ENCODE data around the gene BBOF1.

Gene BBOF1

DNA sequence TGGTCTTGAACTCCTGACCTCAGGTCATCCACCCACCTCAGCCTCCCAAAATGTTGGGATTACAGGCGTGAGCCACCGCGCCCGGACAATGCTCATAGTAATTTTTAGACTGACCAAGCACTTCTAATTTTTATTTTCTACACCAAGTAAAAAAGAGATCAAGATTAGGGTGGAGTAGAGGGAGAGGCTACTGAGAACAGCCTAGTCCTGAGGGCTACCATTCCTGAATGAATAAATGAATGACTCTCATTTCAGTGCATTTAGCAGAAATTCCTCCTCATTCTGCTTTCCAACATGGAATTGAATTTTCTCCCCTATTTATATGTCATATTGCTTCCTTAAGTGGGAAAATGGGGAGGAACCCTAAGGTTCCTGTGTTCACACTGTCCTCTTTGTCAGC is 26.4 kb downstream of the BBOF1 start:
- DNase-seq (ENCODE audit: extremely low spot score): no peak
- CTCF ChIA-PET: interaction anchor here (0.9 kb wide), 1 partner anchor 14 kb away, joined by 4 read pairs; no protein-coding TSS in a partner anchor
- TF ChIP-seq CTCF (IDR thresholded peaks at IDR 0.05; ENCODE audit: control extremely low read depth, extremely low read depth, low read depth, missing control alignments): no peak
- POLR2A ChIA-PET: no interaction called here

DNA sequence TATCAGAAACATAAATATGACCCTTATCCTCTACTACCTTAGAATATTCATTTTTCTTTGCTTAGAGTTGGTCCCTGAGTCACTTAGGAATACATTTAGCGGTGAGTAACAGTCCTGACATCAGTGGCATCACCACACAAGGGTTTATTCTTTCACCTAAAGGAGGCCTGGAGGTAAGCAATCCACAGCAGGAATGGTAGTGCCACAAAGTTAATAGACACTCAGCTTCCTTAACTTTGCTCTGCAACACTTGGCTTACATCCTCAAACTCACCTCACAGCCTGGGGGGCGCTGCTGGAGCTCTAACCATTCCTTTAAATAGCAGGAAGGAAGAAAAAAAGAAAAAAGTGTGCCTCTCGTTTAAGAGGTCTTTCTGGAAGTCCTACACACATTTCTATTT is 29.1 kb downstream of the BBOF1 start:
- no peak for DNase-seq (ENCODE audit: extremely low spot score)
- CTCF ChIA-PET: interaction anchor here (1.7 kb wide), 1 partner anchor 319 kb away, joined by 4 read pairs; no protein-coding TSS in a partner anchor
- POLR2A ChIA-PET: no interaction called here
- no peak for TF ChIP-seq CTCF (IDR thresholded peaks at IDR 0.05; ENCODE audit: control extremely low read depth, extremely low read depth, low read depth, missing control alignments)

DNA sequence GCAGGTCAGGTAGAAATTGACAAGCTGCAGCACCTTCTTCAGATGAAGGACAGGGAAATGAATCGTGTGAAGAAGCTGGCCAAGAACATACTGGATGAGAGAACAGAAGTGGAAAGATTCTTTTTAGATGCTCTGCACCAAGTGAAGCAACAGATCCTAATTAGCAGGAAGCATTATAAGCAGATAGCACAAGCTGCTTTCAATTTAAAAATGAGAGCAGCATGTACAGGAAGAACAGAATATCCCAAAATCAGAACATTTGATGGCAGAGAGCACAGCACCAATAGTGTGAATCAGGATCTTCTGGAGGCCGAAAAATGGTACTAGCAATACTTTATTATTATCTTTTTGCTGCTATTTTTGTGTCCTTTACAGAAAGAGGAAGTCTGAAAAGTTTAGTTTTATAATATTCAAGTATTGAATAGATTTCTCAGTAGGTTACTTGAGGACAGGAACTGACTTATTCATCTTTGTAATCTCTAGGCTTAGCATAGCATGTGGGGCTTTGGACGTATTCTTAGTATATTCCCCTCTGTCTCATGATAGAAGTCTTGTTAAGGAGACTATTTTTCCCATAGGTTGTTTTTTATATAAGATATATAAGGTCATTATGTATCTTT is 30.8 kb downstream of the BBOF1 start:
- DNase-seq (ENCODE audit: extremely low spot score): peak; percentile 22
- ChIA-PET POLR2A (no interaction called here), CTCF (no interaction called here)
- no peak for TF ChIP-seq CTCF (IDR thresholded peaks at IDR 0.05; ENCODE audit: control extremely low read depth, extremely low read depth, low read depth, missing control alignments)

- no peak for TF ChIP-seq CTCF (IDR thresholded peaks at IDR 0.05; ENCODE audit: control extremely low read depth, extremely low read depth, low read depth, missing control alignments)
These were observed 43.6 kb downstream of the BBOF1 start for GRCh38 chr14:74062809-74063150.

GRCh38 chr14:74064426-74064825 is 45.3 kb downstream of the BBOF1 start:
- CTCF ChIA-PET: no interaction called here
- TF ChIP-seq CTCF (IDR thresholded peaks at IDR 0.05; ENCODE audit: control extremely low read depth, extremely low read depth, low read depth, missing control alignments): no peak
- POLR2A ChIA-PET: no interaction called here
- no peak for DNase-seq (ENCODE audit: extremely low spot score)

More at GRCh38 chr14:74062809-74063150, 43.6 kb downstream of the BBOF1 start:
- CTCF ChIA-PET: interaction anchor here (1.0 kb wide), 1 partner anchor 195 kb away, joined by 3 read pairs; no protein-coding TSS in a partner anchor
- no peak for DNase-seq (ENCODE audit: extremely low spot score)
- POLR2A ChIA-PET: no interaction called here

DNA sequence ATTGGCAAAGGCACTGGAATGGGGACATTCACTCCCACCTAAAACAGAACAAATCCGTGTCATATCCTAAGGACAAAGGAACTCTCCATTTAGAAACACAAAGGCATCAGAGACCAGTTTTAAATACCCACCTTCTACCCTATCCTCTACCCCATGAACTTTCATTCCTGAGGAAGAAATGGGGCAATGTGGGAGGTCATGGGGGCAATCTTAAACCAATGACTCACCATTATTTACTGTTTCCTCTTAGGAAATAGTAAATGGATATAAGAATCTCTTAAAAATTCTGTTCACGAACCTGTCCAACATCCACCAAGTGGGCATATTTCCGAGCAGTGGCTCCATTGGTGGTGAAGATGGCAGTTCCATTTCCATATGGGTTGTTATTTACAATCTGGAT is 45.7 kb downstream of the BBOF1 start:
- TF ChIP-seq CTCF (IDR thresholded peaks at IDR 0.05; ENCODE audit: control extremely low read depth, extremely low read depth, low read depth, missing control alignments): no peak
- no peak for DNase-seq (ENCODE audit: extremely low spot score)
- POLR2A ChIA-PET: no interaction called here
- CTCF ChIA-PET: no interaction called here

Measured in GM10248 (cell line).